GM23248 (cell line): ENCODE results near the gene KCND3.

Experiments used
- EZH2 ChIP-seq: fragments of 200-600 bp; sonication (generic); IDR thresholded peaks from 2 replicates; pipeline ENCODE4 v1.6.1; 2018; ENCODE audit warnings: antibody characterized with exemption, mild to moderate bottlenecking; ENCODE audit not compliant: insufficient read depth, poor library complexity, severe bottlenecking
- EZH2phosphoT487 ChIP-seq: fragments of 200-600 bp; sonication (generic); IDR thresholded peaks from 2 replicates; pipeline ENCODE4 v1.6.1; 2018; ENCODE audit warnings: antibody characterized with exemption, moderate library complexity, mild to moderate bottlenecking, low read depth; ENCODE audit not compliant: insufficient read depth

DNA sequence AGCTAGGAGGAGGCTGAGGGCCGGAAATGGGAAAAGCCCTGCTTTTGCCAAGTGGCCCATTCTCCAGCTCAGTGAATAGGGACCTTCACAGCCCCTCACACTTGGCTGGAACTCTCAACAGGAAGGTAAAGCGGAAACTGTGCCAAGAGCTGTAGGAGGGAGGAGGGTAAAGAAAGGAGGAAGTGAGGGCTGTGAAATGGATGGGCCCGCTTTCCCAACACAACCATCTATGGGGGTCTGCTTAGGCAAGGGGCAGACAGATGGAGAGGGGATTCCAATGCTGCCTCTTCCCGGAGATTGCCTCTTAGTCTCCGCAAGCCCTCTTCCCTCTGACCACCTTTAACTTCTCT is 255.5 kb downstream of the KCND3 start:
- TF ChIP-seq EZH2, result no peak
- no peak for TF ChIP-seq EZH2phosphoT487
